B cell (primary cell): Measurements from ENCODE around the gene PLIN5. TPM values are rescaled to one million over a fixed set of nuclear protein-coding genes. Genes with fewer than 3 reads are reported as not detected.

Source experiments
- ATAC-seq: fragments of 200-7000 bp; cut with Tn5 transposase; one replicate; pipeline ENCODE4 v1.10.0; 2021; ENCODE audit warnings: low read depth, mild to moderate bottlenecking, moderate number of reproducible peaks, moderate library complexity
- CTCF ChIA-PET: fragments of 350-600 bp; sonication (Branson Sonifier 250); formaldehyde crosslinking; loops from one replicate; lab custom pipeline; 2021; ENCODE audit warnings: antibody characterized with exemption, inconsistent platforms; lab: Charles Lee
- POLR2A ChIA-PET: fragments of 350-600 bp; sonication (Branson Sonifier 250); formaldehyde crosslinking; loops from one replicate; lab custom pipeline; 2021; ENCODE audit warnings: antibody characterized with exemption; lab: Charles Lee
- DNase-seq: peaks from one replicate; pipeline ENCODE4 v3.0.0; 2013
- H2AFZ ChIP-seq: 2 replicates; pipeline ENCODE4 v1.6.1; 2012; ENCODE audit warnings: mild to moderate bottlenecking, low read depth, low read length; ENCODE audit not compliant: insufficient read depth, poor library complexity, severe bottlenecking
- H3K27ac ChIP-seq, 2 donors: 1 replicate in 1 of 2; 2 replicates in 1 of 2; pipeline ENCODE4 v1.5.1; 2012 to 2013; ENCODE audit warnings: low read length in 2 of 2, mild to moderate bottlenecking in 2 of 2, moderate library complexity in 1 of 2
- H3K27me3 ChIP-seq, 4 experiments: fragments of 200-600 bp in 1 of 4; sonication (generic) in 1 of 4; replicated peaks in 1 of 4; 1 replicate in 2 of 4; 2 replicates in 2 of 4; pipeline versions ENCODE4 v1.6.1 to v1.7.0; 2013 to 2016; ENCODE audit warnings: low read length in 3 of 4, mild to moderate bottlenecking in 2 of 4, mixed read lengths in 1 of 4, moderate library complexity in 1 of 4; ENCODE audit not compliant: insufficient read depth in 4 of 4, control insufficient read depth in 3 of 4; ENCODE audit errors: control extremely low read depth in 1 of 4
- H3K36me3 ChIP-seq, 2 experiments: replicated peaks in 1 of 2; 1 replicate in 1 of 2; 2 replicates in 1 of 2; pipeline versions ENCODE4 v1.6.1 to v1.7.1; 2013; ENCODE audit warnings: low read length in 1 of 2; ENCODE audit not compliant: insufficient read depth in 2 of 2, control insufficient read depth in 1 of 2; ENCODE audit errors: control extremely low read depth in 1 of 2, extremely low read depth in 1 of 2
- H3K4me1 ChIP-seq, 2 donors: fragments of 200-600 bp in 1 of 2; sonication (generic) in 1 of 2; 1 replicate in 1 of 2; 2 replicates in 1 of 2; pipeline versions ENCODE4 v1.5.1 to v1.6.1; 2013 to 2017; ENCODE audit warnings: low read length in 2 of 2; ENCODE audit not compliant: control insufficient read depth in 2 of 2, insufficient read depth in 2 of 2
- H3K4me2 ChIP-seq: replicated peaks from 2 replicates; pipeline ENCODE3; 2012; ENCODE audit warnings: mild to moderate bottlenecking, low read depth, low read length; ENCODE audit not compliant: poor library complexity, severe bottlenecking
- H3K4me3 ChIP-seq, 5 experiments: fragments of 200-600 bp in 1 of 5; sonication (generic) in 1 of 5; 1 replicate in 3 of 5; 2 replicates in 2 of 5; pipeline versions ENCODE4 v1.5.1 to v1.7.0; 2011 to 2016; ENCODE audit warnings: low read length in 4 of 5, mild to moderate bottlenecking in 4 of 5, low read depth in 2 of 5, control low read depth in 1 of 5, moderate library complexity in 1 of 5; ENCODE audit not compliant: insufficient read depth in 1 of 5; ENCODE audit errors: control extremely low read depth in 1 of 5, extremely low read depth in 1 of 5
- H3K79me2 ChIP-seq: fragments of 200-600 bp; sonication (generic); one replicate; pipeline ENCODE4 v1.6.0; 2016; ENCODE audit warnings: low read length; ENCODE audit not compliant: control insufficient read depth, insufficient read depth
- H3K9ac ChIP-seq: fragments of 200-600 bp; sonication (generic); 2 replicates; pipeline ENCODE4 v1.6.1; 2017; ENCODE audit warnings: mild to moderate bottlenecking, low read length, moderate library complexity
- H3K9me3 ChIP-seq, 3 donors: one replicate each; pipeline versions ENCODE4 v1.6.1 to v1.7.1; 2013; ENCODE audit warnings: low read length in 2 of 3; ENCODE audit not compliant: control insufficient read depth in 2 of 3, insufficient read depth in 1 of 3; ENCODE audit errors: control extremely low read depth in 1 of 3
- H4K20me1 ChIP-seq: 2 replicates; pipeline ENCODE4 v1.6.0; 2012; ENCODE audit warnings: mild to moderate bottlenecking, low read length; ENCODE audit not compliant: insufficient read depth, control insufficient read depth, poor library complexity, severe bottlenecking
- H3K27ac Mint-ChIP-seq: one replicate; pipeline ENCODE4 v1.8.0; 2021; ENCODE audit warnings: mixed read lengths
- H3K27me3 Mint-ChIP-seq: one replicate; pipeline ENCODE4 v1.8.0; 2021; ENCODE audit warnings: mixed read lengths
- H3K4me1 Mint-ChIP-seq: one replicate; pipeline ENCODE4 v1.8.0; 2021; ENCODE audit warnings: mixed read lengths
- H3K4me3 Mint-ChIP-seq: one replicate; pipeline ENCODE4 v1.8.0; 2021; ENCODE audit warnings: mixed read lengths
- H3K9me3 Mint-ChIP-seq: one replicate; pipeline ENCODE4 v1.8.0; 2022; ENCODE audit warnings: mixed read lengths; ENCODE audit not compliant: insufficient read depth
- EZH2 ChIP-seq: IDR thresholded peaks from 2 replicates; pipeline ENCODE4 v1.6.1; 2012; ENCODE audit warnings: borderline replicate concordance, low read depth, mild to moderate bottlenecking, moderate library complexity, low read length; ENCODE audit not compliant: insufficient read depth, poor library complexity, severe bottlenecking
- WGBS: methylation state at CpG from one replicate; pipeline ENCODE4 v1.1.5; 2013; ENCODE audit warnings: missing lambda C conversion rate; ENCODE audit not compliant: insufficient coverage; 5-methylcytosine and 5-hydroxymethylcytosine counted together
- intact Hi-C: fragments of 100-400 bp; cut with micrococcal nuclease; formaldehyde crosslinking; loops from one replicate; pipeline ENCODE4 v1.10.0; 2022
- polyA plus RNA-seq: library from polyadenylated mRNA; depleted of rRNA; stranded (reverse); fragments of >200 nt; gene quantifications from 2 replicates; pipeline ENCODE4 v1.2.3, GENCODE V29; 2012
- total RNA-seq, 2 donors: library from RNA; stranded (reverse); fragments of 120-200 nt in 1 of 2; gene quantifications; 1 replicate in 1 of 2; 2 replicates in 1 of 2; pipeline versions ENCODE4 v1.2.3 to v1.2.4, GENCODE V29; 2013 to 2022
- TF ChIP-seq, protein P1 (sequence below): fragments of 200-600 bp; IDR thresholded peaks from one replicate; pipeline ENCODE4 v1.8.0; 2022; ENCODE audit warnings: antibody characterized with exemption, mild to moderate bottlenecking

The PLIN5 gene
- total and polyA plus RNA-seq, 2 donors (not counting 1 experiment from before 2014, with no cell fraction given): 0.15 to 0.27 TPM

- H3K9me3 ChIP-seq: no peaks in the 10 kb centered on the region
- H3K4me1 ChIP-seq: no peaks in the 10 kb centered on the region
- no peak overlapping the region for H3K27ac Mint-ChIP-seq
- H3K27ac ChIP-seq: no peak overlapping the region
- no peak overlapping the region for H3K4me3 ChIP-seq
- no peaks in the 10 kb centered on the region for H3K27me3 Mint-ChIP-seq
- H3K4me2 ChIP-seq: no peak overlapping the region
- peaks cover 5 to 46% of the 10 kb centered on the region in 2 experiments for H3K36me3 ChIP-seq
- no peak overlapping the region for H3K4me3 Mint-ChIP-seq
- H3K79me2 ChIP-seq: peaks cover 11% of the 10 kb centered on the region
- intact Hi-C loops: no loop called here
- ChIA-PET POLR2A (interaction anchor here (0.6 to 0.7 kb wide), 2 partner anchors 164 to 248 kb away, joined by 5 to 7 read pairs; partner anchors contain the start of gene YJU2), CTCF (no interaction called here)
- no peaks in the 10 kb centered on the region for H3K9me3 Mint-ChIP-seq
- TF ChIP-seq, protein P1, sequence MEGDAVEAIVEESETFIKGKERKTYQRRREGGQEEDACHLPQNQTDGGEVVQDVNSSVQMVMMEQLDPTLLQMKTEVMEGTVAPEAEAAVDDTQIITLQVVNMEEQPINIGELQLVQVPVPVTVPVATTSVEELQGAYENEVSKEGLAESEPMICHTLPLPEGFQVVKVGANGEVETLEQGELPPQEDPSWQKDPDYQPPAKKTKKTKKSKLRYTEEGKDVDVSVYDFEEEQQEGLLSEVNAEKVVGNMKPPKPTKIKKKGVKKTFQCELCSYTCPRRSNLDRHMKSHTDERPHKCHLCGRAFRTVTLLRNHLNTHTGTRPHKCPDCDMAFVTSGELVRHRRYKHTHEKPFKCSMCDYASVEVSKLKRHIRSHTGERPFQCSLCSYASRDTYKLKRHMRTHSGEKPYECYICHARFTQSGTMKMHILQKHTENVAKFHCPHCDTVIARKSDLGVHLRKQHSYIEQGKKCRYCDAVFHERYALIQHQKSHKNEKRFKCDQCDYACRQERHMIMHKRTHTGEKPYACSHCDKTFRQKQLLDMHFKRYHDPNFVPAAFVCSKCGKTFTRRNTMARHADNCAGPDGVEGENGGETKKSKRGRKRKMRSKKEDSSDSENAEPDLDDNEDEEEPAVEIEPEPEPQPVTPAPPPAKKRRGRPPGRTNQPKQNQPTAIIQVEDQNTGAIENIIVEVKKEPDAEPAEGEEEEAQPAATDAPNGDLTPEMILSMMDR: no peak
- no peak for TF ChIP-seq EZH2
- WGBS: 95% methylated on average over 6 of the region's 8 CpGs
- no peaks in the 10 kb centered on the region for H4K20me1 ChIP-seq
- DNase-seq: no peak
- H3K9ac ChIP-seq: no peak overlapping the region
- H3K27me3 ChIP-seq: no peaks in the 10 kb centered on the region
- H3K4me1 Mint-ChIP-seq: no peaks in the 10 kb centered on the region
- no peak overlapping the region for H2AFZ ChIP-seq
- no peak for ATAC-seq
Measured at GRCh38 chr19:4494691-4495064, 40.3 kb downstream of the PLIN5 start.

DNA sequence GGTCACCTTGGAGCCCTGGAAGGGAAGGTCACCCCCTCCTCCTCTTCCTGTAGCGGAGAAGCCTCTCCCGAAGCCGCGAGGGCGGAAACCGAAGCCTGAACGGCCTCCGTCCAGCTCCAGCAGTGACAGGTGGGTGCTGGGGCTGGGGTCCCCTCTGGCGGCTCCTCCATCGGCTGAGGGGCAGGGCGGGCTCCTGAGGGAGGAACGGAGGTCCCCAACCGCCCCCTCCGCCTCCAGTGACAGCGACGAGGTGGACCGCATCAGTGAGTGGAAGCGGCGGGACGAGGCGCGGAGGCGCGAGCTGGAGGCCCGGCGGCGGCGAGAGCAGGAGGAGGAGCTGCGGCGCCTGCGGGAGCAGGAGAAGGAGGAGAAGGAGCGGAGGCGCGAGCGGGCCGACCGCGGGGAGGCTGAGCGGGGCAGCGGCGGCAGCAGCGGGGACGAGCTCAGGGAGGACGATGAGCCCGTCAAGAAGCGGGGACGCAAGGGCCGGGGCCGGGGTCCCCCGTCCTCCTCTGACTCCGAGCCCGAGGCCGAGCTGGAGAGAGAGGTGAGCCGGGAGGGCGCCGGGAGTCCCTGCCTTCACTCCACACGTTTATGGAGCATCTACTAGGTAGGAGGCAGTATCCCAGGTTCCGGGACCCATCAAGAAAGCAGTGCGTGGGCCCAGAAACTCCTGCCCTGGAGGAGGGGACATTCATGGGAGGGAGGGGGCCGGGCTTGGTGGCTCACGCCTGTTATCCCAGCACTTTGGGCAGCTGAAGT lies 40.9 kb downstream of the PLIN5 start:
- Histone ChIP-seq H3K4me1 (no peaks in the 10 kb centered on the region), H3K9me3 (no peaks in the 10 kb centered on the region), H3K36me3 (peaks cover 5 to 49% of the 10 kb centered on the region in 2 experiments), H3K27me3 (no peaks in the 10 kb centered on the region), H4K20me1 (no peaks in the 10 kb centered on the region), H3K27ac (no peak overlapping the region), H3K4me3 (no peak overlapping the region), H2AFZ (no peak overlapping the region), H3K79me2 (peaks cover 11% of the 10 kb centered on the region), H3K9ac (no peak overlapping the region), H3K4me2 (no peak overlapping the region)
- Mint-ChIP-seq H3K27ac (no peak overlapping the region), H3K9me3 (no peaks in the 10 kb centered on the region), H3K4me3 (no peak overlapping the region), H3K27me3 (no peaks in the 10 kb centered on the region), H3K4me1 (no peaks in the 10 kb centered on the region)
- POLR2A ChIA-PET: interaction anchor here (0.6 kb wide), 1 partner anchor 163 kb away, joined by 5 read pairs; no protein-coding TSS in a partner anchor
- intact Hi-C loops: no loop called here
- no peak for TF ChIP-seq EZH2
- TF ChIP-seq, protein P1: no peak
- CTCF ChIA-PET: no interaction called here
- WGBS: 98% methylated on average over 59 of the region's 61 CpGs
- DNase-seq: no peak
- ATAC-seq: no peak
